A549 (cell line): ENCODE measurements around the gene COG5. TPM values are rescaled to one million over a fixed set of nuclear protein-coding genes. Genes with fewer than 3 reads are reported as not detected.

Source experiments
- ATAC-seq, 2 experiments: fragments of 200-7000 bp in 1 of 2; fragments of >200 bp in 1 of 2; cut with Nextera tagmentation in 1 of 2; cut with Tn5 transposase in 1 of 2; 3 replicates each; pipeline versions ENCODE4 v1.8.0 to v1.9.1; 2018 to 2020; ENCODE audit warnings: mild to moderate bottlenecking in 1 of 2, moderate library complexity in 1 of 2
- CTCF ChIA-PET: fragments of 300-600 bp; sonication (Branson Sonifier 250); formaldehyde crosslinking; extraction: SDS; loops from one replicate; lab custom pipeline; 2021; ENCODE audit warnings: antibody characterized with exemption, inconsistent platforms; lab: Yijun Ruan, JAX
- POLR2A ChIA-PET: fragments of 350-600 bp; formaldehyde crosslinking; extraction: SDS; loops from one replicate; lab custom pipeline; 2021; ENCODE audit warnings: antibody characterized with exemption, inconsistent platforms; lab: Yijun Ruan, JAX
- DNase-seq, 2 experiments: peaks; one replicate each; pipeline versions ENCODE4 v3.0.0 to v3.0.0-alpha.2; 2011 to 2016; ENCODE audit warnings: low read depth in 1 of 2, low spot score in 1 of 2
- FAIRE-seq: peaks from 2 replicates; lab custom pipeline; 2011; peaks lifted over from hg19 to GRCh38; lab: Jason Lieb, UNC
- H3K27ac ChIP-seq, 2 experiments: fragments of >200 bp; sonication (Bioruptor Twin); formaldehyde crosslinking; 3 replicates each; pipeline ENCODE4 v1.5.1; 2016 to 2017
- H3K4me1 ChIP-seq: fragments of >200 bp; sonication (Bioruptor Twin); formaldehyde crosslinking; 3 replicates; pipeline ENCODE4 v1.6.1; 2016
- H3K4me2 ChIP-seq: fragments of >200 bp; sonication (Bioruptor Twin); formaldehyde crosslinking; 3 replicates; pipeline ENCODE4 v1.6.1; 2016
- H3K4me3 ChIP-seq: fragments of >200 bp; sonication (Bioruptor Twin); formaldehyde crosslinking; 3 replicates; pipeline ENCODE4 v1.5.1; 2016
- H3K9me3 ChIP-seq: fragments of >200 bp; sonication (Bioruptor Twin); formaldehyde crosslinking; 3 replicates; pipeline ENCODE4 v1.6.1; 2016
- CBX8 ChIP-seq: fragments of 200-600 bp; sonication (generic); IDR thresholded peaks from 2 replicates; pipeline ENCODE4 v1.6.1; 2016
- CEBPB ChIP-seq, 2 experiments: fragments of >200 bp in 1 of 2; sonication (Bioruptor Twin) in 1 of 2; formaldehyde crosslinking in 1 of 2; IDR thresholded peaks; 2 replicates each; pipeline ENCODE4 v1.6.1; 2012 to 2016
- CHD2 ChIP-seq: fragments of 150-350 bp; IDR thresholded peaks from 2 replicates; pipeline ENCODE4 v1.6.1; 2014; ENCODE audit warnings: low read length; ENCODE audit not compliant: partially characterized antibody
- CHD4 ChIP-seq: fragments of 200-600 bp; sonication (generic); IDR thresholded peaks from 2 replicates; pipeline ENCODE4 v1.6.1; 2016; ENCODE audit warnings: antibody characterized with exemption, mild to moderate bottlenecking, borderline replicate concordance
- EHMT2 ChIP-seq: fragments of 200-600 bp; sonication (generic); IDR thresholded peaks from 2 replicates; pipeline ENCODE4 v1.6.1; 2016; ENCODE audit warnings: antibody characterized with exemption, low read depth, mild to moderate bottlenecking, moderate library complexity
- EP300 ChIP-seq, 2 experiments: fragments of >200 bp; sonication (Bioruptor Twin); formaldehyde crosslinking; IDR thresholded peaks; 2 replicates in 1 of 2; 3 replicates in 1 of 2; pipeline ENCODE4 v1.6.1; 2016 to 2017
- ESRRA ChIP-seq: fragments of 150-350 bp; IDR thresholded peaks from 2 replicates; pipeline ENCODE4 v1.6.1; 2014; ENCODE audit warnings: mild to moderate bottlenecking, low read length, borderline replicate concordance
- FOSL2 ChIP-seq, 2 experiments: fragments of 450-650 bp in 1 of 2; fragments of >200 bp in 1 of 2; sonication (Bioruptor Twin) in 1 of 2; formaldehyde crosslinking; IDR thresholded peaks; 2 replicates each; pipeline versions ENCODE4 v1.5.0 to v1.6.1; 2016 to 2020; ENCODE audit warnings: mild to moderate bottlenecking in 1 of 2, moderate library complexity in 1 of 2
- HDAC2 ChIP-seq: fragments of 200-600 bp; sonication (generic); IDR thresholded peaks from 2 replicates; pipeline ENCODE4 v1.6.1; 2016
- HOXA7 ChIP-seq: fragments of 250-450 bp; sonication (Bioruptor Pico); IDR thresholded peaks from 2 replicates; pipeline ENCODE4 v1.5.0; 2020; ENCODE audit warnings: mild to moderate bottlenecking, moderate library complexity
- HOXB5 ChIP-seq: fragments of 250-450 bp; sonication (Bioruptor Pico); IDR thresholded peaks from 2 replicates; pipeline ENCODE4 v1.5.0; 2020; ENCODE audit warnings: mild to moderate bottlenecking, moderate library complexity
- JUN ChIP-seq, 2 experiments: fragments of >200 bp; sonication (Bioruptor Twin); formaldehyde crosslinking; IDR thresholded peaks; 2 replicates in 1 of 2; 3 replicates in 1 of 2; pipeline ENCODE4 v1.6.1; 2016 to 2017
- KDM5A ChIP-seq: fragments of 200-600 bp; sonication (generic); IDR thresholded peaks from 2 replicates; pipeline ENCODE4 v1.6.1; 2016; ENCODE audit warnings: antibody characterized with exemption, mild to moderate bottlenecking
- MAFK ChIP-seq: fragments of 450-650 bp; IDR thresholded peaks from 2 replicates; pipeline ENCODE4 v1.6.1; 2014; ENCODE audit not compliant: partially characterized antibody
- MAZ ChIP-seq: fragments of 150-350 bp; IDR thresholded peaks from 2 replicates; pipeline ENCODE4 v1.6.1; 2014; ENCODE audit warnings: antibody characterized with exemption, low read depth, low read length, borderline replicate concordance
- NR3C1 ChIP-seq: fragments of >200 bp; sonication (Bioruptor Twin); formaldehyde crosslinking; IDR thresholded peaks from 3 replicates; pipeline ENCODE4 v1.6.1; 2017
- PHF8 ChIP-seq: fragments of 200-600 bp; sonication (generic); IDR thresholded peaks from 2 replicates; pipeline ENCODE4 v1.6.1; 2016; ENCODE audit warnings: low read depth, mild to moderate bottlenecking, antibody characterized with exemption, moderate library complexity, borderline replicate concordance
- POLR2A ChIP-seq: IDR thresholded peaks from 2 replicates; pipeline ENCODE4 v1.6.1; 2012; ENCODE audit warnings: mild to moderate bottlenecking, low read length
- RCOR1 ChIP-seq: fragments of 150-350 bp; IDR thresholded peaks from 2 replicates; pipeline ENCODE4 v1.6.1; 2014; ENCODE audit warnings: antibody characterized with exemption, low read length, low read depth
- SMC3 ChIP-seq: fragments of >200 bp; sonication (Bioruptor Twin); formaldehyde crosslinking; IDR thresholded peaks from 3 replicates; pipeline ENCODE4 v1.6.1; 2018; ENCODE audit warnings: inconsistent platforms
- TFCP2L1 ChIP-seq: fragments of 250-450 bp; sonication (Bioruptor Pico); IDR thresholded peaks from 2 replicates; pipeline ENCODE4 v1.5.0; 2021; ENCODE audit warnings: mild to moderate bottlenecking
- ZC3H11A ChIP-seq: fragments of 450-650 bp; IDR thresholded peaks from 2 replicates; pipeline ENCODE4 v1.6.1; 2014; ENCODE audit warnings: antibody characterized with exemption, mild to moderate bottlenecking
- ZFP36 ChIP-seq: fragments of 450-650 bp; IDR thresholded peaks from 2 replicates; pipeline ENCODE4 v1.6.1; 2014; ENCODE audit warnings: borderline replicate concordance; ENCODE audit not compliant: partially characterized antibody
- ZNF302 ChIP-seq: fragments of 250-450 bp; sonication (Bioruptor Pico); IDR thresholded peaks from 2 replicates; pipeline ENCODE4 v1.9.0; 2021; ENCODE audit warnings: inconsistent platforms, mild to moderate bottlenecking, moderate library complexity
- ZSCAN20 ChIP-seq: fragments of 250-450 bp; sonication (Bioruptor Pico); IDR thresholded peaks from 2 replicates; pipeline ENCODE4 v1.8.0; 2022; ENCODE audit warnings: mild to moderate bottlenecking, moderate library complexity
- WGBS: methylation state at CpG from one replicate; pipeline ENCODE4 v1.1.6; 2017; ENCODE audit errors: missing lambda C conversion rate; 5-methylcytosine and 5-hydroxymethylcytosine counted together
- polyA plus RNA-seq, 4 experiments: library from polyadenylated mRNA; depleted of rRNA in 3 of 4; stranded (reverse); fragments of >200 nt; fragmentation: RNase III in 1 of 4; extraction: RNeasy Plus Mini Kit Qiagen cat#74134 plus additional on column Dnase treatment in 1 of 4; gene quantifications; 2 replicates in 3 of 4; 3 replicates in 1 of 4; pipeline ENCODE4 v1.2.3, GENCODE V29; 2011 to 2017
- TF ChIP-seq, protein P1 (sequence below): fragments of 250-450 bp; sonication (Bioruptor Pico); IDR thresholded peaks from 2 replicates; pipeline ENCODE4 v1.5.0; 2021; ENCODE audit warnings: mild to moderate bottlenecking, moderate library complexity, borderline replicate concordance
- TF ChIP-seq, protein P2 (sequence below): fragments of >200 bp; sonication (Bioruptor Twin); formaldehyde crosslinking; IDR thresholded peaks from 3 replicates; pipeline ENCODE4 v1.6.1; 2016
- TF ChIP-seq, protein P3 (sequence below): fragments of >200 bp; sonication (Bioruptor Twin); formaldehyde crosslinking; IDR thresholded peaks from 3 replicates; pipeline ENCODE4 v1.5.1; 2016
- TF ChIP-seq, protein P4 (sequence below): fragments of 450-650 bp; IDR thresholded peaks from 2 replicates; pipeline ENCODE4 v1.6.1; 2014; ENCODE audit warnings: antibody characterized with exemption
- TF ChIP-seq, protein P5 (sequence below): IDR thresholded peaks from 2 replicates; pipeline ENCODE4 v1.6.1; 2012
- TF ChIP-seq, protein P6 (sequence below): fragments of 250-450 bp; sonication (Bioruptor Pico); IDR thresholded peaks from 2 replicates; pipeline ENCODE4 v1.5.0; 2020; ENCODE audit warnings: low read depth, mild to moderate bottlenecking, moderate library complexity
- TF ChIP-seq, protein P7 (sequence below): IDR thresholded peaks from 2 replicates; pipeline ENCODE4 v1.6.1; 2012; ENCODE audit warnings: low read depth, borderline replicate concordance
- TF ChIP-seq, protein P8 (sequence below): fragments of >200 bp; sonication (Bioruptor Twin); formaldehyde crosslinking; IDR thresholded peaks from 2 replicates; pipeline ENCODE4 v1.6.1; 2016

COG5 gene
- polyA plus RNA-seq, 2 of the 4 experiments (the other 2 are of a cell fraction) = 22.5 to 44.0 TPM

DNA sequence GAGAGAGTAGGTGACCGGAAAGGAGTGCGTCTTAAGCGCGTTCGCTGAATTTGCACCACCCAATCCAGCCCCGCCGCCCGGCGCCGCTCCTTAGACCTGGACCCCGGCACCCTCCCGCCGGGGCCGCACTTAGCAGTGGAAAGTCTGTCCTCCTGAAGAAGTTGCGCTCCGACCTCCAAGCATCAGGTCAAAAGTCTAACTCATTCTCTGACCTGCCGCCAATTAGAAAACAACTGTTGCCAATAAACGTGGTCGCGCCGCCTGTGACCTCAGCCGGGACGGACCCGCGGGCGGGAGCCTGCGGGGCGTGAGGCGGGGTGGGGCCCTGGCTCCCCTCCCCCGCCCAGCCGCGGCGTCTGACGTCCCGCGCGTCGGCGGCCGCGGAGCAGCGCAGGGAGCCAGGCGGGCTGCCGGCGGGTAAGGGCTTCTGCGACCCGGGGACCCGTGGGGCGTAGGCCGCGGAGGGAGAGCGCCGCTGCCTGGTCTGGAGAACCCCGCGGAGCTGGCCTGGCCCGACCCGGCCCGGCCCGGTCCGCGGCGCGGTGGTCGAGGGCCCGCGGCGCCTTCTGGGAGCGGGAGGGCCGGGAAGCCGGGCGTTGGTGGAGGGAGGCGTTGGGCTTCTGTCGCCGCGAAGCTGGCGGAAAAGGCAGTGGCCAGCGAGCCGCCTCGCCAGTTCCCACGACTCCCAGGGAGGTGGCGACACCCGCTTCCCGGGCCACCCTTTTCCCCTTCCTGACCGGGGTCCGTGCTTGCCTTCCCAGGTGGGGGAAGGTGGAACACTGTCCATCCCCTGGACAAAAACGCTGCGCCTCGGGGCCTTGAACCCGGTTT, 16.4 kb upstream of the COG5 start, which contains the start of gene BCAP29:
Gene BCAP29 (plus strand): TSS at position 362 of the 831 bp plus-strand sequence. CDS start 527 bp downstream, outside the sequence.
- DNase-seq = peak; percentile 64 to 74
- WGBS = under 1% methylated on average over 30 of the region's 89 CpGs
- CTCF ChIA-PET = interaction anchor here (1.1 kb wide), 1 partner anchor 15 kb away, joined by 3 read pairs; no protein-coding TSS in a partner anchor
- TF ChIP-seq, protein P1, sequence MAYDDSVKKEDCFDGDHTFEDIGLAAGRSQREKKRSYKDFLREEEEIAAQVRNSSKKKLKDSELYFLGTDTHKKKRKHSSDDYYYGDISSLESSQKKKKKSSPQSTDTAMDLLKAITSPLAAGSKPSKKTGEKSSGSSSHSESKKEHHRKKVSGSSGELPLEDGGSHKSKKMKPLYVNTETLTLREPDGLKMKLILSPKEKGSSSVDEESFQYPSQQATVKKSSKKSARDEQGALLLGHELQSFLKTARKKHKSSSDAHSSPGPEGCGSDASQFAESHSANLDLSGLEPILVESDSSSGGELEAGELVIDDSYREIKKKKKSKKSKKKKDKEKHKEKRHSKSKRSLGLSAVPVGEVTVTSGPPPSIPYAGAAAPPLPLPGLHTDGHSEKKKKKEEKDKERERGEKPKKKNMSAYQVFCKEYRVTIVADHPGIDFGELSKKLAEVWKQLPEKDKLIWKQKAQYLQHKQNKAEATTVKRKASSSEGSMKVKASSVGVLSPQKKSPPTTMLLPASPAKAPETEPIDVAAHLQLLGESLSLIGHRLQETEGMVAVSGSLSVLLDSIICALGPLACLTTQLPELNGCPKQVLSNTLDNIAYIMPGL (CRISPR knock-in tag) = no peak
- TF ChIP-seq SMC3 (no peak; the same call in 1 of the 3 replicates), JUN (IDR thresholded peaks at IDR 0.05) (peak; percentile 75 to 95; a peak in 4 of 5 replicates), MAFK (no peak), KDM5A (no peak), EHMT2 (no peak), ZFP36 (no peak), HOXA7 (CRISPR knock-in tag) (no peak), FOSL2 (IDR thresholded peaks at IDR 0.05) (no peak), FOSL2 (CRISPR knock-in tag; IDR thresholded peaks at IDR 0.05) (peak; percentile 3; the same call in 1 of the 2 replicates), CEBPB (IDR thresholded peaks at IDR 0.05) (no peak), ESRRA (no peak), CHD2 (peak; percentile 26), ZSCAN20 (no peak), NR3C1 (no peak), MAZ (0 out of 2 replicates have a peak, but pooled peaks have one; percentile 48), CHD4 (no peak), EP300 (IDR thresholded peaks at IDR 0.05) (no peak), POLR2A (peak; percentile 75), ZC3H11A (no peak), RCOR1 (no peak), HDAC2 (no peak), CBX8 (no peak), ZNF302 (CRISPR knock-in tag) (no peak), HOXB5 (CRISPR knock-in tag) (peak; percentile 61; the same call in 1 of the 2 replicates), PHF8 (peak; percentile 91), TFCP2L1 (CRISPR knock-in tag) (no peak)
- TF ChIP-seq, protein P2, sequence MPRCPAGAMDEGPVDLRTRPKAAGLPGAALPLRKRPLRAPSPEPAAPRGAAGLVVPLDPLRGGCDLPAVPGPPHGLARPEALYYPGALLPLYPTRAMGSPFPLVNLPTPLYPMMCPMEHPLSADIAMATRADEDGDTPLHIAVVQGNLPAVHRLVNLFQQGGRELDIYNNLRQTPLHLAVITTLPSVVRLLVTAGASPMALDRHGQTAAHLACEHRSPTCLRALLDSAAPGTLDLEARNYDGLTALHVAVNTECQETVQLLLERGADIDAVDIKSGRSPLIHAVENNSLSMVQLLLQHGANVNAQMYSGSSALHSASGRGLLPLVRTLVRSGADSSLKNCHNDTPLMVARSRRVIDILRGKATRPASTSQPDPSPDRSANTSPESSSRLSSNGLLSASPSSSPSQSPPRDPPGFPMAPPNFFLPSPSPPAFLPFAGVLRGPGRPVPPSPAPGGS = peak; percentile 88
- TF ChIP-seq, protein P3, sequence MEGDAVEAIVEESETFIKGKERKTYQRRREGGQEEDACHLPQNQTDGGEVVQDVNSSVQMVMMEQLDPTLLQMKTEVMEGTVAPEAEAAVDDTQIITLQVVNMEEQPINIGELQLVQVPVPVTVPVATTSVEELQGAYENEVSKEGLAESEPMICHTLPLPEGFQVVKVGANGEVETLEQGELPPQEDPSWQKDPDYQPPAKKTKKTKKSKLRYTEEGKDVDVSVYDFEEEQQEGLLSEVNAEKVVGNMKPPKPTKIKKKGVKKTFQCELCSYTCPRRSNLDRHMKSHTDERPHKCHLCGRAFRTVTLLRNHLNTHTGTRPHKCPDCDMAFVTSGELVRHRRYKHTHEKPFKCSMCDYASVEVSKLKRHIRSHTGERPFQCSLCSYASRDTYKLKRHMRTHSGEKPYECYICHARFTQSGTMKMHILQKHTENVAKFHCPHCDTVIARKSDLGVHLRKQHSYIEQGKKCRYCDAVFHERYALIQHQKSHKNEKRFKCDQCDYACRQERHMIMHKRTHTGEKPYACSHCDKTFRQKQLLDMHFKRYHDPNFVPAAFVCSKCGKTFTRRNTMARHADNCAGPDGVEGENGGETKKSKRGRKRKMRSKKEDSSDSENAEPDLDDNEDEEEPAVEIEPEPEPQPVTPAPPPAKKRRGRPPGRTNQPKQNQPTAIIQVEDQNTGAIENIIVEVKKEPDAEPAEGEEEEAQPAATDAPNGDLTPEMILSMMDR = peak; percentile 27; the same call in 2 of the 3 replicates
- TF ChIP-seq, protein P4, sequence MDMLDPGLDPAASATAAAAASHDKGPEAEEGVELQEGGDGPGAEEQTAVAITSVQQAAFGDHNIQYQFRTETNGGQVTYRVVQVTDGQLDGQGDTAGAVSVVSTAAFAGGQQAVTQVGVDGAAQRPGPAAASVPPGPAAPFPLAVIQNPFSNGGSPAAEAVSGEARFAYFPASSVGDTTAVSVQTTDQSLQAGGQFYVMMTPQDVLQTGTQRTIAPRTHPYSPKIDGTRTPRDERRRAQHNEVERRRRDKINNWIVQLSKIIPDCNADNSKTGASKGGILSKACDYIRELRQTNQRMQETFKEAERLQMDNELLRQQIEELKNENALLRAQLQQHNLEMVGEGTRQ = no peak
- TF ChIP-seq, protein P5, sequence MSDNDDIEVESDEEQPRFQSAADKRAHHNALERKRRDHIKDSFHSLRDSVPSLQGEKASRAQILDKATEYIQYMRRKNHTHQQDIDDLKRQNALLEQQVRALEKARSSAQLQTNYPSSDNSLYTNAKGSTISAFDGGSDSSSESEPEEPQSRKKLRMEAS = peak; percentile 74
- TF ChIP-seq, protein P6, sequence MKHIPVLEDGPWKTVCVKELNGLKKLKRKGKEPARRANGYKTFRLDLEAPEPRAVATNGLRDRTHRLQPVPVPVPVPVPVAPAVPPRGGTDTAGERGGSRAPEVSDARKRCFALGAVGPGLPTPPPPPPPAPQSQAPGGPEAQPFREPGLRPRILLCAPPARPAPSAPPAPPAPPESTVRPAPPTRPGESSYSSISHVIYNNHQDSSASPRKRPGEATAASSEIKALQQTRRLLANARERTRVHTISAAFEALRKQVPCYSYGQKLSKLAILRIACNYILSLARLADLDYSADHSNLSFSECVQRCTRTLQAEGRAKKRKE (CRISPR knock-in tag) = peak; percentile 39; the same call in 1 of the 2 replicates
- TF ChIP-seq, protein P7, sequence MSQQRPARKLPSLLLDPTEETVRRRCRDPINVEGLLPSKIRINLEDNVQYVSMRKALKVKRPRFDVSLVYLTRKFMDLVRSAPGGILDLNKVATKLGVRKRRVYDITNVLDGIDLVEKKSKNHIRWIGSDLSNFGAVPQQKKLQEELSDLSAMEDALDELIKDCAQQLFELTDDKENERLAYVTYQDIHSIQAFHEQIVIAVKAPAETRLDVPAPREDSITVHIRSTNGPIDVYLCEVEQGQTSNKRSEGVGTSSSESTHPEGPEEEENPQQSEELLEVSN = peak; percentile 59
- TF ChIP-seq, protein P8, sequence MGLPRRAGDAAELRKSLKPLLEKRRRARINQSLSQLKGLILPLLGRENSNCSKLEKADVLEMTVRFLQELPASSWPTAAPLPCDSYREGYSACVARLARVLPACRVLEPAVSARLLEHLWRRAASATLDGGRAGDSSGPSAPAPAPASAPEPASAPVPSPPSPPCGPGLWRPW = no peak

More for the DNA sequence above, 16.4 kb upstream of the COG5 start, which contains the start of gene BCAP29:
- FAIRE-seq (no peak), ATAC-seq (peak; percentile 96 to 98)
- Histone ChIP-seq H3K27ac (peak within 1 kb of the TSS; percentile 96 to 98), H3K4me3 (peak within 1 kb of the TSS; percentile 71), H3K9me3 (no peaks in the 10 kb centered on the region), H3K4me2 (peak within 1 kb of the TSS; percentile 80), H3K4me1 (peaks cover 12% of the 10 kb centered on the region; the same call in 2 of the 3 replicates)
- POLR2A ChIA-PET = interaction anchor here (0.6 to 1.7 kb wide), 6 partner anchors 15 to 511 kb away, joined by 3 to 16 read pairs (median 4); partner anchors contain the start of genes CBLL1, COG5 and DUS4L
